GM12892 (cell line): ENCODE measurements around the gene GHDC.

Experiments used
- POLR2A ChIP-seq: IDR thresholded peaks from 2 replicates; pipeline ENCODE4 v1.6.1; 2011; ENCODE audit warnings: low read depth, low read length, control low read depth
- POLR2AphosphoS5 ChIP-seq: IDR thresholded peaks from 2 replicates; pipeline ENCODE4 v1.6.1; 2011; ENCODE audit warnings: low read depth, low read length, control low read depth

GRCh38 chr17:42179911-42180410 is 14.3 kb downstream of the GHDC start:
- TF ChIP-seq POLR2A = no peak
- TF ChIP-seq POLR2AphosphoS5 = no peak
